ENCODE results near the gene PHRF1.

- TF ChIP-seq CTCF (conservative IDR thresholded peaks at IDR 0.05; ENCODE audit: low read depth, low read length), result no peak
- TF ChIP-seq POLR2A (IDR thresholded peaks at IDR 0.05; ENCODE audit: low read depth, low read length), result no peak
- TF ChIP-seq SMC3 (IDR thresholded peaks at IDR 0.05; ENCODE audit: low read depth, low read length), result no peak
- TF ChIP-seq RAD21 (IDR thresholded peaks at IDR 0.05; ENCODE audit: low read length), result no peak
- TF ChIP-seq MAZ (IDR thresholded peaks at IDR 0.05; ENCODE audit: borderline replicate concordance, low read depth, low read length), result no peak
- no peak for TF ChIP-seq MAFK (IDR thresholded peaks at IDR 0.05; ENCODE audit: low read depth, low read length)
- no peak for TF ChIP-seq CEBPB (IDR thresholded peaks at IDR 0.05; ENCODE audit: low read depth, low read length)
- no peak for TF ChIP-seq RFX5 (IDR thresholded peaks at IDR 0.05; ENCODE audit: low read depth, low read length)
- TF ChIP-seq BHLHE40 (IDR thresholded peaks at IDR 0.05; ENCODE audit: low read depth, low read length), result no peak
- no peak for TF ChIP-seq USF2 (IDR thresholded peaks at IDR 0.05; ENCODE audit: low read depth, low read length)
- TF ChIP-seq FOS (IDR thresholded peaks at IDR 0.05; ENCODE audit: low read depth, low read length), result no peak
- no peak for TF ChIP-seq RCOR1 (IDR thresholded peaks at IDR 0.05; ENCODE audit: insufficient replicate concordance, low read length)
Measured at GRCh38 chr11:643366-643765, 67.1 kb downstream of the PHRF1 start.

Measured in IMR-90 (cell line).